Stimulated activated naive CD8-positive, alpha-beta T cell treated with anti-CD3 and anti-CD28 coated beads, Interleukin-15, amount 100 ng/mL, for 72 hours (primary cell): ENCODE data around the gene DVL3.

Experiments used
- ATAC-seq: fragments of 150-1000 bp; cut with Tn5 transposase; 2 replicates; pipeline ENCODE4 v1.10.0; 2021; ENCODE audit warnings: mild to moderate bottlenecking, moderate library complexity
- DNase-seq, 2 donors: peaks; one replicate each; pipeline ENCODE4 v3.0.0; 2021 to 2022
- H3K27ac Mint-ChIP-seq, 2 donors: one replicate each; pipeline ENCODE4 v1.8.0; 2022; ENCODE audit warnings: mild to moderate bottlenecking in 2 of 2, mixed read lengths in 2 of 2, moderate library complexity in 2 of 2
- H3K27me3 Mint-ChIP-seq: one replicate; pipeline ENCODE4 v1.8.0; 2022; ENCODE audit warnings: mixed read lengths
- H3K4me1 Mint-ChIP-seq: one replicate; pipeline ENCODE4 v1.8.0; 2022; ENCODE audit warnings: mild to moderate bottlenecking, mixed read lengths
- H3K4me3 Mint-ChIP-seq, 2 donors: one replicate each; pipeline ENCODE4 v1.8.0; 2022; ENCODE audit warnings: mild to moderate bottlenecking in 2 of 2, mixed read lengths in 2 of 2, moderate library complexity in 1 of 2
- H3K9me3 Mint-ChIP-seq, 2 donors: one replicate each; pipeline ENCODE4 v1.8.0; 2022; ENCODE audit warnings: mixed read lengths in 2 of 2

DVL3 gene

DNA sequence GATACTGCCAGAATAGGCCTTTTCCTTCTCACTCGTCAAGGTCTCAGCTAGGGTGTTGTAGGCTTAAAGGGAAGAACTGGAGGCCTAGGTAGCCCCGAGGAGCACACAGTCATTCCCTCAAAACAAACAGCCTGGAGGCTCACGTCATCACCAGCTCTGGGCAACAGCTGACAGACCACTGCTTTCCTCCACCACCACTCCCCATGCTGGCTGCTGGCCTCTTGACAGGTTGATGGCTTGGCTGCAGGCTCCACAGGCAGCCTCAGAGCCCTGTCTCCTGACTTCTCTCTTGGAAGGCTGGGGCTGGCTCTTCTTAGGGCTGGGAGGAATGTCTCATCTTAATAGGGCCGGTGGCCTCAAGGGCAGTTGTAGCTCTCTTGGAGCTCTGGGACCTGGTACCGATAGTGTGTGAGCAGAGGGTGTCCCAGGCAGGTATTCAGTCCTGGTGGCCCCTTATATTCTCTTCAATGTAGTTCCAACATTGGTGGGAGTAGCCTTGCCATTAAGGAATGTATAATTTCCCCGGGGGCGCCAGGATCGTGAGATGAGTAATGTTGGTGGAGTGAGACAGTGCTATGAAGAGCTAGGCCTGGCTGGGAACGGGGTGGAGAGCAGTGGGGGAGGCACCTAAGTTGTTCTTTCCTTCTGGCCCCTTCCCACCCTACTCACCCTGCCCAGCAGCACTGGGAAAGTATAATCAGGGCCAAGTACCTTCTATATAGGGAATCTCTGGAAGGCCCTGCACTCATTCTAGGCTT is 13.4 kb downstream of the DVL3 start:
- H3K27me3 Mint-ChIP-seq = no peaks in the 10 kb centered on the region
- H3K9me3 Mint-ChIP-seq = no peaks in the 10 kb centered on the region
- no peak for ATAC-seq
- no peak overlapping the region for H3K27ac Mint-ChIP-seq
- H3K4me1 Mint-ChIP-seq = peaks cover 14% of the 10 kb centered on the region
- no peak for DNase-seq
- H3K4me3 Mint-ChIP-seq = no peak overlapping the region

DNA sequence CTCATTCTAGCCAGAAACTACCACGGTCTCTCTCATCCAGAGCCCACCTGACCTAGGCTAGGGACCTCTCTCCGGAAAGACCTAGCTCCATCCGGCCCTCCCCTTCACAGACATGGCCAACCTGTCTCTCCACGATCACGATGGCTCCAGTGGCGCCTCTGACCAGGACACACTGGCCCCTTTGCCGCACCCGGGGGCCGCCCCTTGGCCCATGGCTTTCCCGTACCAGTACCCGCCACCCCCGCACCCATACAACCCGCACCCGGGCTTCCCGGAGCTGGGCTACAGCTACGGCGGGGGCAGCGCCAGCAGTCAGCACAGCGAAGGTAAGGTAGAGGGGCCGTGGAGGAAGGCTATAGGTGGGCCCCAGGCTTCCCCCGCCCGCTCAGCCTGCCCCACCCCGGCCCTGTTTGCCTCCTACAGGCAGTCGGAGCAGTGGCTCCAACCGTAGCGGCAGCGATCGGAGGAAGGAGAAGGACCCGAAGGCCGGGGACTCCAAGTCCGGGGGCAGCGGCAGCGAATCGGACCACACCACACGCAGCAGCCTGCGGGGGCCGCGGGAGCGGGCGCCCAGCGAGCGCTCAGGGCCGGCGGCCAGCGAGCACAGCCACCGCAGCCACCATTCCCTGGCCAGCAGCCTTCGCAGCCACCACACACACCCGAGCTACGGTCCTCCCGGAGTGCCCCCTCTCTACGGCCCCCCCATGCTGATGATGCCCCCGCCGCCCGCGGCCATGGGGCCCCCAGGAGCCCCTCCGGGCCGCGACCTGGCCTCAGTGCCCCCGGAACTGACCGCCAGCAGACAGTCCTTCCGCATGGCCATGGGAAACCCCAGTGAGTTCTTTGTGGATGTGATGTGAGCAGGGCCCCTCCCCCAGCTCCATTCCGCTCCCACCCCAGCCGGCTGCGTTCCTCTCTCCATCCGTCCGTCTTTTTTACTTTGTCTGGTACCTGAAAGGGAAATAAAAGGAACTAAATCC is 15.0 kb downstream of the DVL3 start:
- Mint-ChIP-seq H3K27ac (no peak overlapping the region), H3K9me3 (no peaks in the 10 kb centered on the region), H3K4me3 (no peak overlapping the region), H3K27me3 (no peaks in the 10 kb centered on the region), H3K4me1 (peaks cover 22% of the 10 kb centered on the region)
- DNase-seq (no peak), ATAC-seq (no peak)

DNA sequence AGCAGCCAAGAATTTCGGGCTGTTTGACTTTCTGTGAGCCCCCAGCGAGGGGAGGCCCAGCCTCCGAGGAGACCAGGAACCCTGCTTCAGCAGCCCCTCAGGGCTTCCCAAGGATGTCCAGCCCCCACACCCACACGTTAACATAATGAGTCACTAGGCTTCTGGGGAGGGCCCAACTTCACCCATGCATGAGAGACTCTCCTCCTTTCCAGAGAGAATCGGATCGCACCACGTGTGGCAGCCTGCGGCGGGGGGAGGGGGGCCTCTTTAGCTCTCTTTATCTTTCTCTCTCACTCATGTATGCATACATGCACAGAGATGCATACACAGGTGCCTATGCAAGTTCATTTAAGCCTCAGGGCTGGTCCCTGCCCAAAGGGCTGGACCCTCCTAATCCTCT is 16.4 kb downstream of the DVL3 start:
- no peaks in the 10 kb centered on the region for H3K9me3 Mint-ChIP-seq
- H3K4me3 Mint-ChIP-seq = no peak overlapping the region
- H3K4me1 Mint-ChIP-seq = peaks cover 35% of the 10 kb centered on the region
- H3K27me3 Mint-ChIP-seq = no peaks in the 10 kb centered on the region
- DNase-seq (no peak), ATAC-seq (no peak)
- H3K27ac Mint-ChIP-seq = no peak overlapping the region

DNA sequence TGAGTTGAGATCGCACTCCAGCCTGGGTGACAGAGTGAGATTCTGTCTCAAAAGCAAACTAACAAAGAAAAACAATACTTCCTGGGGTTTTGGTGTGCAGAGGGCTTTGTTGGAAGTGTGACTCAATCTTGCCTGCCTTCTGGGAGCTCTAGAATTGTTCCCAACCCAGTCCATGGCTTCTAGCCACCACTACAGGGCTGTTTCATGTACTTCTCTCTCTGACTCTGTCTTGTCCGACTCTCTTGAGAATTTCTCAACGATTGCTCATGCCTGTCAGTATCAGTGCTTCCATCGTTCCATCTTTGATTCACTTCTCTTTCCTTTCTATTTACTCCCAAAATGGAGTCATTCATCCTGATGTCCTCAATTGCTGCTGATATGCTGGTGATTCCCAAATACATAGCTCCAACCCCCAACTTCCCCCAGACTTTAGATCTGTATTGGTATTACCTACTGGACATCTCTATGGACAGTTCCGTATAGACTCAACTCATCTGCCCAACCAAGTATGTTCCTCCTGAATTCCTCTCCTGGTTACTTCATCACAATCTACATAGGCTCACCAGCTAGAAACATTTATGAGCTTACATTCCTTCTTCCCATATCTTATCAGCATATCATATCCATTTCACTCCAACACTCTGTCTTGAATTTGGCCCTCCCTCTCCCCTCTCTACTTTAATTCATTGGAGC is 17.6 kb downstream of the DVL3 start:
- Mint-ChIP-seq H3K27me3 (no peaks in the 10 kb centered on the region), H3K9me3 (no peaks in the 10 kb centered on the region), H3K4me1 (peaks cover 47% of the 10 kb centered on the region), H3K4me3 (no peak overlapping the region), H3K27ac (no peak overlapping the region)
- no peak for ATAC-seq
- DNase-seq = no peak

DNA sequence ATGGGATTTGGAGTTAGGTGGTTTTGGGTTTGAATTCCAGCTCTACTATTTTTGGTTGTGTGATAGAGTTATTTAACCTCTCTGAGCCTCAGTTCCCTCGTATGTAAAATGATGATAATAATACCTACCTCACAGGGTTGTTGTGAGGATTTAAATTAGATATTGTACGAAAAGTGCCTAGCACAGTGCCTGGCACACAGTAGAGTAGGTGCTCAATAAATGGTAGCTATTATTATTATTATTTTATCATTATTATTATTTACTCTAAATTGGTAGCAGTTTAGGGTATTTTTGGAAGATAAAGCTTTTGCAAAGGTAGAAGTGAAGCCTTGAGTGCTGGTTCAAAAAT is 18.2 kb downstream of the DVL3 start:
- H3K27me3 Mint-ChIP-seq = no peaks in the 10 kb centered on the region
- no peak overlapping the region for H3K4me3 Mint-ChIP-seq
- no peak overlapping the region for H3K27ac Mint-ChIP-seq
- no peaks in the 10 kb centered on the region for H3K9me3 Mint-ChIP-seq
- no peak for DNase-seq
- H3K4me1 Mint-ChIP-seq = peaks cover 52% of the 10 kb centered on the region
- ATAC-seq = no peak

DNA sequence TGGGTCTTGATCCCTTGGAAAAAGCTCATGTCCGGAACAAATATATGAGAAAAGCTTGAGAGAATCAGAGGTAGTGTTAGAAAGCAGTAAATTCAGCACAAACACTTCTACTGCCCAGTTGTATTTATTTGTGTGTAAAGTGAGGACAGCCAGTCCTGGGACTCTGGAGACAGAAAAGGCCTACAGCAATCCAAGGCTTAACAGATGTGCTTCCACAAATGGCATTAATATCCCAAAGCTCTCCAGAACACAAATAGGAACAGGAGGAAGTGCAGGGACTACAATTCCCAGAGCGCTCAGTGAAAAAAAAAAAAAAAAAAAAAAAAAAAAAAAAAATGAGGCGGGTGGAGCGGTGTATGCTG is 19.1 kb downstream of the DVL3 start:
- H3K27ac Mint-ChIP-seq = peak overlapping the region in 1 of 2 donors; percentile 3
- no peak for DNase-seq
- H3K4me3 Mint-ChIP-seq = peak overlapping the region; percentile 92 to 98
- peaks cover 54% of the 10 kb centered on the region for H3K4me1 Mint-ChIP-seq
- H3K27me3 Mint-ChIP-seq = no peaks in the 10 kb centered on the region
- peak; percentile 2 for ATAC-seq
- no peaks in the 10 kb centered on the region for H3K9me3 Mint-ChIP-seq

DNA sequence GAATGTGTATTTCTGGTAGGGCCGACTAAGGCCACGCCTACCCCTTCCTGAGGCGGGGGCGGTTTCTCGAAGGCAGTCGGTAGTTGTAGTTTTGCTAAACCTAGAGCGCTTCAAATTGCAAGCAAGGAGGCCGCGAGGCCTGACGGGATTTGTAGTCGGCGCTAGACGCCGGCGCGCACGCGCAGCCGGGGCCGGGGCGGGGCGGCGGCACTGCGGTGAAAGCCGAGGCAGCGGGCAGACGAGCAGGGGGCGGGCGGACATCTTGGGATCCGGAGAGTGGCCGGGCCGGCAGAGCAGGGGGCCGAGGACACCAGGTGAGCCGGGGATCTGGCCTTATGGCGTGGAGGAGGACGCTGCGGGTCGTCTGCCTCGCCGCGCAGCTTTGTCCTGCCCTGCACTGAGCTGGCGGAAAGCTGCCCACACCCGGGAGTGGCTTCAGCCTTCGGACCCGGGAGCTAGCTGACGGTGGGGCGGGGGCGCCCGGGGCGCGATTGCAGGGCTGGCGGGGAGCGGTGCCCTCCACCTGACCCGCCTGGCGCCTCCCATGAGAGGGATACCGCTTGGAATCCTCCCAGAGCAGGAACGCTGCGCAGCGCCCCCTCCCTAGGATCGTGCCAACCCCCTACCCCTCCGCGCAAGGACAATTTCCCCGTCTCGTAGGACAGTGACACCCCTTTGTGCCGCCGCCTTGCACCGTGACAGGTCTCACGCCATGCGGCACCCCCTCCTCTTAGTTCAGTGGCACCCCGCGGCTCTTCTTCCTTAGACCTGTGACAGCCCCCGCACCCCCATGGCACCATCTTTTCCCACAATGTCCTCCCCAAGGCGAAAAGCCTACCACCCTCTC is 19.7 kb downstream of the DVL3 start, which contains the start of gene AP2M1:
Gene AP2M1 (plus strand): TSS at position 210 of the 847 bp plus-strand sequence. CDS start 2,139 bp downstream, outside the sequence.
- peak within 1 kb of the TSS; percentile 92 to 98 for H3K4me3 Mint-ChIP-seq

DNA sequence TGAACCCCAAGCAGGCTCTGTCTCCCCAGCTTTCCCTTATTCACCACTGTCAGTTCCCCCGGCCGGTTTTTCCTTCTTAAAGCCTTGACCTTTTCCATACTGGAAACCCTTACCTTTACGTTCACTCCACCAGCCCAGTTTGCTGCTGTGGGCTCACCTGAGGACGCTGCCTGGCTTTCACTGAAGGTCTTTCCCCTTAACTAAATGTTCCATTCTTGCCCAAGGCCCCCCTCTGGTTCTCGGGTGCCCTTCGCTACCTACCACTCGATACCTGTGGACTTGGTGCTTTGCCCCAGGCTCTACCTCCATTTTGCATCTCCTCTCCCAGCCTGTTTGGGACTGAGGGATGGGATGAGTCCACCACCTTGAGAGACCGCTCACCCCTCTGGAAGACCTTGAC is 20.3 kb downstream of the DVL3 start:
- Mint-ChIP-seq H3K4me3 (peak overlapping the region; percentile 92 to 98), H3K27me3 (no peaks in the 10 kb centered on the region), H3K4me1 (peaks cover 54% of the 10 kb centered on the region), H3K27ac (peak overlapping the region; percentile 79 to 82), H3K9me3 (no peaks in the 10 kb centered on the region)
- ATAC-seq = no peak
- DNase-seq = no peak

More for the DNA sequence above, 19.7 kb downstream of the DVL3 start, which contains the start of gene AP2M1:
- DNase-seq (peak; percentile 97 to 98), ATAC-seq (peak; percentile 95)
- H3K27ac Mint-ChIP-seq = peak within 1 kb of the TSS; percentile 79 to 82
- H3K9me3 Mint-ChIP-seq = no peaks in the 10 kb centered on the region
- H3K27me3 Mint-ChIP-seq = no peaks in the 10 kb centered on the region
- H3K4me1 Mint-ChIP-seq = peaks cover 54% of the 10 kb centered on the region

DNA sequence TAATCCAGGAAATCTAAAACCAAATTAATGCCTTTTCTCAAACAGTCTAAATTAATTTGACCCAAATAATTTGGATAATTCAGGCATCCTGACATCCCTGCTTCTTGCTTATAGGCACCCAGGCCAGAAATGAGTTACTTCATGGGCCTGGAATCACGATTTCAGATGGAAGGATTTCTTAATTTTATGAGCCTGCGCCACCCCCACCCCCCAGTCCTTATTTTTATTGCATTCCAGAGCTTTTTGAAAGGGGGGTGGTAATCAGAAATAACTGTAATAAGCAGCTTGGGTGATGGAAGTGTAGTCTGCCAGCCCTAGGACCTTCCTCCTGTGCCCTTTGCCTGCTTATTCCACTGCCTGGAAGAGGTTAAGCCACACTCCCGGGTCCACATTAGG is 20.8 kb downstream of the DVL3 start:
- peaks cover 50% of the 10 kb centered on the region for H3K4me1 Mint-ChIP-seq
- H3K4me3 Mint-ChIP-seq = peak overlapping the region; percentile 92 to 98
- H3K27me3 Mint-ChIP-seq = no peaks in the 10 kb centered on the region
- ATAC-seq = no peak
- H3K27ac Mint-ChIP-seq = peak overlapping the region; percentile 31 to 79
- DNase-seq = no peak
- H3K9me3 Mint-ChIP-seq = no peaks in the 10 kb centered on the region

DNA sequence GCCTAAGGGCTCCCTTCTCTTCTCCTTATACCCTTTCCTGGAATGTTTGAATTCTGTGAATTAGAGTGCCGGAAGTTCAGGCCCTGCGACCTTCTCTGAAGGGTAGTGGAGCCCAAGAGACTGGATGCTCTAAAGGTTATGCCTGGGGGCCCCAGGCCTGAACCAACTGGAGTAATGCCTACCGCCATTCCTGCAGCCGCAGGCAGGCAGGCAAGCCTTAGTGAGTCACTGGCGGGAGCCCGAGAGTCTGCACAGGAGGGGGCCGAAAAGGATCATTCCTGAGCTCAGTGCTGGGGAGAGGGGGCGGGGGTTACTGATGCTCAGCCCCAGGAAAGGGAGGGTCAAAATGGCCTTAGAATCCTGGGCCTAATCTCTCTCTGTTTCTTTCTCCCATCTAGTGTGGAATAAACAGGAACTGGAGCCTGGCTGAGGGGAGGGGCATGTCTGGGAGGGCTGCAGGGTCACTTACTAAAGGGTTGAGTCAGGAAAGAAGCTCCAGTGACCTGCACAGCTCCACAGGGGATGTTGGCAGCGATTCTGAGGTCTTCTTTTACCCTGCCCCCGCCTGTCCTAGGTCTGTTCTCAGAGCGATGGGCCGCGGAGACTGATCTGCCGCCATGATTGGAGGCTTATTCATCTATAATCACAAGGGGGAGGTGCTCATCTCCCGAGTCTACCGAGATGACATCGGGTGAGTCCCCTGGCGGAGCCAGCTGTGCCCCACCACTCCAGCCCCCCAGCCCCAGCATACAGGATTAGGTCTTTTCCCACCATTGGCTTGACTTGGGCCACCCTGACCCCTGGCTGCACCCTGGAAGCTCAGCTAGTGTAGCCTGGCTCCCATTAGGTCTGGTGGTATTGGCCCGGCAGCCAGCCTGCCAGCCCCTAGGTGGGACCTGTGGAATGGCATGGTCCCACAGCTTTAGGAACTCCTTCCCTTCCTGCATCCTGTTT is 21.5 kb downstream of the DVL3 start:
- peak overlapping the region in 1 of 2 donors; percentile 31 for H3K27ac Mint-ChIP-seq
- no peaks in the 10 kb centered on the region for H3K27me3 Mint-ChIP-seq
- no peak for ATAC-seq
- H3K4me1 Mint-ChIP-seq = peaks cover 44% of the 10 kb centered on the region
- no peaks in the 10 kb centered on the region for H3K9me3 Mint-ChIP-seq
- DNase-seq = no peak
- peak overlapping the region; percentile 92 to 98 for H3K4me3 Mint-ChIP-seq

DNA sequence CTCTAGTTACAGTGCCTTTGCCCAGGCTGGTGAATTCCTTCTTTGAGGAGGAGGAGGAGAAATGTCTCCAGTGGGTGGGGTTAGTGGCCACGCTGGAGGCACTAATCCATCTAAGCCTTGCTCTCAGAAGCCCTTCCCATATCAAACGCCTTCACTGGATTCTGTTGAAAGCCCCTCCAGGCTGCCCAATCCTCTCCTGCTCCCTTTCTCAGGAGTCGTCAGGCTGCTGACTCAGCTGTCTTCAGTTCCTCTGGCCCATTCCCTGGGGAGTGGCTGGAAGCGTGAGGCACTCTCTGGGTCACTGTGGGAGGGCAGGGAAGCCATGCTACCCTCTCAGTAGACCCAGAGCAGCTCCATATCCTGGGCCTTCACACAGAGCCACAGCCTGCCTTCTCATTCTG is 22.2 kb downstream of the DVL3 start:
- Mint-ChIP-seq H3K27me3 (no peaks in the 10 kb centered on the region), H3K9me3 (no peaks in the 10 kb centered on the region), H3K27ac (no peak overlapping the region), H3K4me3 (no peak overlapping the region), H3K4me1 (peaks cover 40% of the 10 kb centered on the region)
- ATAC-seq (no peak), DNase-seq (no peak)

DNA sequence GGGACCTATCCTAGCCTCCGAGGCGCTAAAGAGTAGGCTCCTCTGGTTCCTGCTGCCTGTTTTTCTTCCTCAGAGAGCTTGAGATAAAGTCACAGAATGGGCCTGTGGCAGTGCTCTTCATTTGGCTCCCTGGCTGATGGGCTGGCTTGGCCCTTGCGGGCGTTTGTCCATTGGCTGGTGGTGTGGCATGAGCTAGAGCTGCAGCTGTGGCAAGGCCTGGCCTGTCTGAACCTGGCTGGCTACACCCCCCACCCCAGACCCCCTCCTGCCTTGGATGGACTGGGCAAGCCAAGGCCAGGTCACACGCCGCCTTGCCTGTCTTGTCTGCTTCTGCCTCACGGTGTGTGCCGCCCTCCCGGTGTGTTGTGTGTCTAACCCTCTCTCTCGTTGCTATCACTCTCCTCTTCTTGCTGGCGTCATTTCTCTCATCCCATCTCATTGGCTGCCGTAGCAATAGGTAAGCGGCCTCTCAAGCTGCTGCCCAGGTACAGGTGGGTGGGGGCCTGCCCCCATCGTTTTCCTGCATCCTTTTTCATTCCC is 22.7 kb downstream of the DVL3 start:
- Mint-ChIP-seq H3K9me3 (no peaks in the 10 kb centered on the region), H3K27me3 (no peaks in the 10 kb centered on the region), H3K4me3 (no peak overlapping the region), H3K27ac (no peak overlapping the region), H3K4me1 (peaks cover 40% of the 10 kb centered on the region)
- DNase-seq = no peak
- ATAC-seq = no peak

DNA sequence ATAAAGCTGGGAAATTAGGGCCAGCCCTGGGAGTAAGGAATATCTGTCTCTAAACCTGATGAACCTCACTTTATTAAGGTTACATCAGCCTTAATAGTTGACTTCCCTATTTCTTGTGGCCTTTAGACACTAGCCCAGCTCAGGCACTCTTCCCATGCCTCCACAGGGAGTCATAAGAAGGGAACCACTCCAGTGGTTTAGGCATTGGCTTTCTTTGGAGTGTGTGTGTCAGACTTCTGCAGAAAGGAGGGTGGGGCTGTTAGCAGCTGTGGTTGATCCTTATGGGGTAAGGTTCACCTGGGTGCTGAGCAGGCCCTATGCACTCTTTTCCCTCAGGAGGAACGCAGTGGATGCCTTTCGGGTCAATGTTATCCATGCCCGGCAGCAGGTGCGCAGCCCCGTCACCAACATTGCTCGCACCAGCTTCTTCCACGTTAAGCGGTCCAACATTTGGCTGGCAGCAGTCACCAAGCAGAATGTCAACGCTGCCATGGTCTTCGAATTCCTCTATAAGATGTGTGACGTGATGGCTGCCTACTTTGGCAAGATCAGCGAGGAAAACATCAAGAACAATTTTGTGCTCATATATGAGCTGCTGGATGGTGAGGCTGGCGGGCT is 23.5 kb downstream of the DVL3 start:
- ATAC-seq (no peak), DNase-seq (no peak)
- H3K27ac Mint-ChIP-seq = peak overlapping the region in 1 of 2 donors; percentile 71
- H3K27me3 Mint-ChIP-seq = no peaks in the 10 kb centered on the region
- H3K4me1 Mint-ChIP-seq = peaks cover 40% of the 10 kb centered on the region
- no peaks in the 10 kb centered on the region for H3K9me3 Mint-ChIP-seq
- H3K4me3 Mint-ChIP-seq = no peak overlapping the region
